Measurements from ENCODE around the gene RYK. TPM values are rescaled to one million over a fixed set of nuclear protein-coding genes. Genes with fewer than 3 reads are reported as not detected.

The RYK gene
- total and polyA plus RNA-seq, 2 experiments from 2014 or later, result 24.9 to 94.8 TPM

DNA sequence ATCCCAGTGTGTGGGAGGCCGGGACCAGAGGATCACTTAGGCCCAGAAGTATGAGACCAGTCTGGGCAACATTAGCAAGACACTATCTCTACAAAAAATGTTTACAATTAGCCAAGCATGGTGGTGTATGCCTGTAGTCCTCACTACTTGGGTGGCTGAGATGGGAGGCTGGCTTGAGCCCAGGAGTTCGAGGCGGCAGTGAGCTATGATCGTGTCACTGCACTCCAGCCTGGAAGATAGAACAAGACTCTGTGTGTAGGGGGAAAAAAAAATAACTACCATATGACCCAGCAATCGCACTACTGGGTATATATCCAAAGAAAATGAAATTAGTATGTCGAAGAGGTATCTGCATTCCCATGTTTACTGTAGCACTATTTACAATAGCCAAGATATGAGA is 22.6 kb downstream of the RYK start:
- peaks cover 39% of the 10 kb centered on the region for H4K20me1 ChIP-seq (replicated peaks; ENCODE audit: insufficient read depth)
- TF ChIP-seq, protein P1, sequence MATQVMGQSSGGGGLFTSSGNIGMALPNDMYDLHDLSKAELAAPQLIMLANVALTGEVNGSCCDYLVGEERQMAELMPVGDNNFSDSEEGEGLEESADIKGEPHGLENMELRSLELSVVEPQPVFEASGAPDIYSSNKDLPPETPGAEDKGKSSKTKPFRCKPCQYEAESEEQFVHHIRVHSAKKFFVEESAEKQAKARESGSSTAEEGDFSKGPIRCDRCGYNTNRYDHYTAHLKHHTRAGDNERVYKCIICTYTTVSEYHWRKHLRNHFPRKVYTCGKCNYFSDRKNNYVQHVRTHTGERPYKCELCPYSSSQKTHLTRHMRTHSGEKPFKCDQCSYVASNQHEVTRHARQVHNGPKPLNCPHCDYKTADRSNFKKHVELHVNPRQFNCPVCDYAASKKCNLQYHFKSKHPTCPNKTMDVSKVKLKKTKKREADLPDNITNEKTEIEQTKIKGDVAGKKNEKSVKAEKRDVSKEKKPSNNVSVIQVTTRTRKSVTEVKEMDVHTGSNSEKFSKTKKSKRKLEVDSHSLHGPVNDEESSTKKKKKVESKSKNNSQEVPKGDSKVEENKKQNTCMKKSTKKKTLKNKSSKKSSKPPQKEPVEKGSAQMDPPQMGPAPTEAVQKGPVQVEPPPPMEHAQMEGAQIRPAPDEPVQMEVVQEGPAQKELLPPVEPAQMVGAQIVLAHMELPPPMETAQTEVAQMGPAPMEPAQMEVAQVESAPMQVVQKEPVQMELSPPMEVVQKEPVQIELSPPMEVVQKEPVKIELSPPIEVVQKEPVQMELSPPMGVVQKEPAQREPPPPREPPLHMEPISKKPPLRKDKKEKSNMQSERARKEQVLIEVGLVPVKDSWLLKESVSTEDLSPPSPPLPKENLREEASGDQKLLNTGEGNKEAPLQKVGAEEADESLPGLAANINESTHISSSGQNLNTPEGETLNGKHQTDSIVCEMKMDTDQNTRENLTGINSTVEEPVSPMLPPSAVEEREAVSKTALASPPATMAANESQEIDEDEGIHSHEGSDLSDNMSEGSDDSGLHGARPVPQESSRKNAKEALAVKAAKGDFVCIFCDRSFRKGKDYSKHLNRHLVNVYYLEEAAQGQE (IDR thresholded peaks at IDR 0.05; ENCODE audit: unreplicated experiment), result no peak
- TF ChIP-seq, protein P2, sequence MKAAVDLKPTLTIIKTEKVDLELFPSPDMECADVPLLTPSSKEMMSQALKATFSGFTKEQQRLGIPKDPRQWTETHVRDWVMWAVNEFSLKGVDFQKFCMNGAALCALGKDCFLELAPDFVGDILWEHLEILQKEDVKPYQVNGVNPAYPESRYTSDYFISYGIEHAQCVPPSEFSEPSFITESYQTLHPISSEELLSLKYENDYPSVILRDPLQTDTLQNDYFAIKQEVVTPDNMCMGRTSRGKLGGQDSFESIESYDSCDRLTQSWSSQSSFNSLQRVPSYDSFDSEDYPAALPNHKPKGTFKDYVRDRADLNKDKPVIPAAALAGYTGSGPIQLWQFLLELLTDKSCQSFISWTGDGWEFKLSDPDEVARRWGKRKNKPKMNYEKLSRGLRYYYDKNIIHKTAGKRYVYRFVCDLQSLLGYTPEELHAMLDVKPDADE (IDR thresholded peaks at IDR 0.05), result no peak
- TF ChIP-seq JUNB (IDR thresholded peaks at IDR 0.05; ENCODE audit: unreplicated experiment) (no peak), CREB1 (CRISPR knock-in tag; IDR thresholded peaks at IDR 0.05; ENCODE audit: low read depth) (no peak), POLR2AphosphoS5 (IDR thresholded peaks at IDR 0.05; ENCODE audit: low read depth) (no peak), EZH2phosphoT487 (IDR thresholded peaks at IDR 0.05; ENCODE audit: unreplicated experiment) (no peak), STAT1 (IDR thresholded peaks at IDR 0.05; ENCODE audit: unreplicated experiment) (no peak), NANOG (IDR thresholded peaks at IDR 0.05; ENCODE audit: borderline replicate concordance) (no peak), EZH2 (IDR thresholded peaks at IDR 0.05; ENCODE audit: low read depth, unreplicated experiment) (no peak), ZNF331 (CRISPR knock-in tag; IDR thresholded peaks at IDR 0.05; ENCODE audit: low read depth) (no peak), ZNF114 (CRISPR knock-in tag; IDR thresholded peaks at IDR 0.05) (no peak)
- TF ChIP-seq, protein P3, sequence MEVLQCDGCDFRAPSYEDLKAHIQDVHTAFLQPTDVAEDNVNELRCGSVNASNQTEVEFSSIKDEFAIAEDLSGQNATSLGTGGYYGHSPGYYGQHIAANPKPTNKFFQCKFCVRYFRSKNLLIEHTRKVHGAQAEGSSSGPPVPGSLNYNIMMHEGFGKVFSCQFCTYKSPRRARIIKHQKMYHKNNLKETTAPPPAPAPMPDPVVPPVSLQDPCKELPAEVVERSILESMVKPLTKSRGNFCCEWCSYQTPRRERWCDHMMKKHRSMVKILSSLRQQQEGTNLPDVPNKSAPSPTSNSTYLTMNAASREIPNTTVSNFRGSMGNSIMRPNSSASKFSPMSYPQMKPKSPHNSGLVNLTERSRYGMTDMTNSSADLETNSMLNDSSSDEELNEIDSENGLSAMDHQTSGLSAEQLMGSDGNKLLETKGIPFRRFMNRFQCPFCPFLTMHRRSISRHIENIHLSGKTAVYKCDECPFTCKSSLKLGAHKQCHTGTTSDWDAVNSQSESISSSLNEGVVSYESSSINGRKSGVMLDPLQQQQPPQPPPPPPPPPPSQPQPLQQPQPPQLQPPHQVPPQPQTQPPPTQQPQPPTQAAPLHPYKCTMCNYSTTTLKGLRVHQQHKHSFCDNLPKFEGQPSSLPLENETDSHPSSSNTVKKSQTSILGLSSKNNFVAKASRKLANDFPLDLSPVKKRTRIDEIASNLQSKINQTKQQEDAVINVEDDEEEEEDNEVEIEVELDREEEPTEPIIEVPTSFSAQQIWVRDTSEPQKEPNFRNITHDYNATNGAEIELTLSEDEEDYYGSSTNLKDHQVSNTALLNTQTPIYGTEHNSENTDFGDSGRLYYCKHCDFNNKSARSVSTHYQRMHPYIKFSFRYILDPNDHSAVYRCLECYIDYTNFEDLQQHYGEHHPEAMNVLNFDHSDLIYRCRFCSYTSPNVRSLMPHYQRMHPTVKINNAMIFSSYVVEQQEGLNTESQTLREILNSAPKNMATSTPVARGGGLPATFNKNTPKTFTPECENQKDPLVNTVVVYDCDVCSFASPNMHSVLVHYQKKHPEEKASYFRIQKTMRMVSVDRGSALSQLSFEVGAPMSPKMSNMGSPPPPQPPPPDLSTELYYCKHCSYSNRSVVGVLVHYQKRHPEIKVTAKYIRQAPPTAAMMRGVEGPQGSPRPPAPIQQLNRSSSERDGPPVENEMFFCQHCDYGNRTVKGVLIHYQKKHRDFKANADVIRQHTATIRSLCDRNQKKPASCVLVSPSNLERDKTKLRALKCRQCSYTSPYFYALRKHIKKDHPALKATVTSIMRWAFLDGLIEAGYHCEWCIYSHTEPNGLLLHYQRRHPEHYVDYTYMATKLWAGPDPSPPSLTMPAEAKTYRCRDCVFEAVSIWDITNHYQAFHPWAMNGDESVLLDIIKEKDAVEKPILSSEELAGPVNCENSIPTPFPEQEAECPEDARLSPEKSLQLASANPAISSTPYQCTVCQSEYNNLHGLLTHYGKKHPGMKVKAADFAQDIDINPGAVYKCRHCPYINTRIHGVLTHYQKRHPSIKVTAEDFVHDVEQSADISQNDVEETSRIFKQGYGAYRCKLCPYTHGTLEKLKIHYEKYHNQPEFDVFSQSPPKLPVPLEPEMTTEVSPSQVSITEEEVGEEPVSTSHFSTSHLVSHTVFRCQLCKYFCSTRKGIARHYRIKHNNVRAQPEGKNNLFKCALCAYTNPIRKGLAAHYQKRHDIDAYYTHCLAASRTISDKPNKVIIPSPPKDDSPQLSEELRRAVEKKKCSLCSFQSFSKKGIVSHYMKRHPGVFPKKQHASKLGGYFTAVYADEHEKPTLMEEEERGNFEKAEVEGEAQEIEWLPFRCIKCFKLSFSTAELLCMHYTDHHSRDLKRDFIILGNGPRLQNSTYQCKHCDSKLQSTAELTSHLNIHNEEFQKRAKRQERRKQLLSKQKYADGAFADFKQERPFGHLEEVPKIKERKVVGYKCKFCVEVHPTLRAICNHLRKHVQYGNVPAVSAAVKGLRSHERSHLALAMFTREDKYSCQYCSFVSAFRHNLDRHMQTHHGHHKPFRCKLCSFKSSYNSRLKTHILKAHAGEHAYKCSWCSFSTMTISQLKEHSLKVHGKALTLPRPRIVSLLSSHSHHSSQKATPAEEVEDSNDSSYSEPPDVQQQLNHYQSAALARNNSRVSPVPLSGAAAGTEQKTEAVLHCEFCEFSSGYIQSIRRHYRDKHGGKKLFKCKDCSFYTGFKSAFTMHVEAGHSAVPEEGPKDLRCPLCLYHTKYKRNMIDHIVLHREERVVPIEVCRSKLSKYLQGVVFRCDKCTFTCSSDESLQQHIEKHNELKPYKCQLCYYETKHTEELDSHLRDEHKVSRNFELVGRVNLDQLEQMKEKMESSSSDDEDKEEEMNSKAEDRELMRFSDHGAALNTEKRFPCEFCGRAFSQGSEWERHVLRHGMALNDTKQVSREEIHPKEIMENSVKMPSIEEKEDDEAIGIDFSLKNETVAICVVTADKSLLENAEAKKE (CRISPR knock-in tag; IDR thresholded peaks at IDR 0.05), result no peak
- TF ChIP-seq, protein P4, sequence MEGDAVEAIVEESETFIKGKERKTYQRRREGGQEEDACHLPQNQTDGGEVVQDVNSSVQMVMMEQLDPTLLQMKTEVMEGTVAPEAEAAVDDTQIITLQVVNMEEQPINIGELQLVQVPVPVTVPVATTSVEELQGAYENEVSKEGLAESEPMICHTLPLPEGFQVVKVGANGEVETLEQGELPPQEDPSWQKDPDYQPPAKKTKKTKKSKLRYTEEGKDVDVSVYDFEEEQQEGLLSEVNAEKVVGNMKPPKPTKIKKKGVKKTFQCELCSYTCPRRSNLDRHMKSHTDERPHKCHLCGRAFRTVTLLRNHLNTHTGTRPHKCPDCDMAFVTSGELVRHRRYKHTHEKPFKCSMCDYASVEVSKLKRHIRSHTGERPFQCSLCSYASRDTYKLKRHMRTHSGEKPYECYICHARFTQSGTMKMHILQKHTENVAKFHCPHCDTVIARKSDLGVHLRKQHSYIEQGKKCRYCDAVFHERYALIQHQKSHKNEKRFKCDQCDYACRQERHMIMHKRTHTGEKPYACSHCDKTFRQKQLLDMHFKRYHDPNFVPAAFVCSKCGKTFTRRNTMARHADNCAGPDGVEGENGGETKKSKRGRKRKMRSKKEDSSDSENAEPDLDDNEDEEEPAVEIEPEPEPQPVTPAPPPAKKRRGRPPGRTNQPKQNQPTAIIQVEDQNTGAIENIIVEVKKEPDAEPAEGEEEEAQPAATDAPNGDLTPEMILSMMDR (conservative IDR thresholded peaks at IDR 0.05; ENCODE audit: low read depth in 2 of 2), result no peak
- no peak for ATAC-seq
- H3K9me3 Mint-ChIP-seq, result no peaks in the 10 kb centered on the region
- no peaks in the 10 kb centered on the region for H3K9me2 ChIP-seq (ENCODE audit: insufficient read depth)
- no peak for DNase-seq (ENCODE audit: low spot score)
- H3K4me3 ChIP-seq, result no peak overlapping the region
- no peak overlapping the region for H3K27ac ChIP-seq (ENCODE audit: low read depth)
- H3K4me1 ChIP-seq (ENCODE audit: insufficient read depth), result peaks cover 33% of the 10 kb centered on the region
- H2AFZ ChIP-seq, result no peak overlapping the region
- H3K79me2 ChIP-seq (replicated peaks; ENCODE audit: insufficient read depth), result peaks cover 96% of the 10 kb centered on the region
- H3K36me3 ChIP-seq (ENCODE audit: insufficient read depth), result no peaks in the 10 kb centered on the region
- no peak overlapping the region for H3K4me2 ChIP-seq
- H3K4me1 Mint-ChIP-seq, result peaks cover 35% of the 10 kb centered on the region
- no peaks in the 10 kb centered on the region for H3K36me3 Mint-ChIP-seq (ENCODE audit: low read depth)
- H3K4me3 Mint-ChIP-seq, result no peak overlapping the region
- H3K27me3 Mint-ChIP-seq (ENCODE audit: insufficient read depth, low read depth, poor library complexity), result no peaks in the 10 kb centered on the region
- H3K27me3 ChIP-seq (ENCODE audit: insufficient read depth), result no peaks in the 10 kb centered on the region
- no peaks in the 10 kb centered on the region for H3F3A ChIP-seq (replicated peaks; ENCODE audit: low read depth)
- no peak overlapping the region for H3K27ac Mint-ChIP-seq
